ENCODE results near the gene CDY1B. TPM values are rescaled to one million over a fixed set of nuclear protein-coding genes. Genes with fewer than 3 reads are reported as not detected.
"Not testable (repeated sequence)": the region's sequence is repeated elsewhere in the genome, so short reads cannot be mapped to it uniquely, and the experiment has no call there.

CDY1B gene, protein sequence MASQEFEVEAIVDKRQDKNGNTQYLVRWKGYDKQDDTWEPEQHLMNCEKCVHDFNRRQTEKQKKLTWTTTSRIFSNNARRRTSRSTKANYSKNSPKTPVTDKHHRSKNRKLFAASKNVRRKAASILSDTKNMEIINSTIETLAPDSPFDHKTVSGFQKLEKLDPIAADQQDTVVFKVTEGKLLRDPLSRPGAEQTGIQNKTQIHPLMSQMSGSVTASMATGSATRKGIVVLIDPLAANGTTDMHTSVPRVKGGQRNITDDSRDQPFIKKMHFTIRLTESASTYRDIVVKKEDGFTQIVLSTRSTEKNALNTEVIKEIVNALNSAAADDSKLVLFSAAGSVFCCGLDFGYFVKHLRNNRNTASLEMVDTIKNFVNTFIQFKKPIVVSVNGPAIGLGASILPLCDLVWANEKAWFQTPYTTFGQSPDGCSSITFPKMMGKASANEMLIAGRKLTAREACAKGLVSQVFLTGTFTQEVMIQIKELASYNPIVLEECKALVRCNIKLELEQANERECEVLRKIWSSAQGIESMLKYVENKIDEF
- not detected for total RNA-seq

DNA sequence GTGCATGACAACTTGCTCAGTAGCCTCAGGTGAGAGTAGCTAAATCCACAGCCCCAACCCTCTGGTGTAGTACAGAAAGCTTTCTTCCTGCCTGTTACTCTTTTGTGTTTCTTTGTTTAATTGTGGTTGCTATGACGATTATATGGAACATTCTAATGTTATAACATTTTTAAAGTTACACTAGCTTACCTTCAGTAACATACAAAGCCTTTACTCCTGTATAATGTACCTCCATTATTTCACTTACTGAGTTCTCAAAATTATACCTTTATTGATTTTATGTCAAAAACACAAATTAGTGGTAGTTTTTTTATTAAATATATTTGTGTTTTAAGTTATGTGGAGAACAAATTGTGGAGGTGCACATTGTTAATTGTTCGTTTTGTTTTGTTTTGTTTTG lies at the start of gene CDY1B:
CDY1B (minus strand) TSS at position 101 of the 400 bp plus-strand sequence. CDS start 331 bp downstream, outside the sequence.
- H3K4me3 ChIP-seq; in situ Hi-C loops (cut with MboI; ENCODE audit: low pct_unique_long_range_greater_than_20kb in 2 of 9, low sequenced_read_pairs in 9 of 9, unreplicated experiment in 9 of 9); H3K4me1 ChIP-seq (replicated peaks in 1 of 2); ATAC-seq (replicated peaks in 6 of 8); H3K27ac ChIP-seq: not testable (repeated sequence)
- no CpG with 5 or more reads among the region's 2 CpGs for WGBS, 10 experiments

DNA sequence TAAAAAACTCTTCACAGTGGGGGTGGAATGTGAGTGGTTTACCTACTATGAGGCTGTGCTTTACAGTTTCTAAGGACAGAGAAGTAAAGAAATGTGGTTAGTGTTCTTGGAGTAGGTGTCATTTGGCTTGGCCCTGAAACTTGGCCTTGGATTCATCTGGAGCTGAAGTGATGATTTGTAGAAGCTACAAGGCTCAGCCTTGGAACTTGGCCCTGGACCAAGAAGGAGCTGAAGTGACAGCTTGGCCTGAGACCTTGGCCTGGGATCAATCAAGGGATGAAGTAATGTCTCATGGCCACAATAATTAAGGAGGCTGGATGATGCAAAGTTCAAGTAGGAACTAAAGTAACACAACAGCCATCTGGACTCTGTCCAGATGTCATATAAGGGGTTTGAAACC lies 1.7 kb upstream of the CDY1B start:
- H3K4me1 ChIP-seq (replicated peaks in 1 of 2); H3K4me3 ChIP-seq; H3K27ac ChIP-seq; ATAC-seq (replicated peaks in 6 of 8); in situ Hi-C loops (cut with MboI; ENCODE audit: low pct_unique_long_range_greater_than_20kb in 2 of 9, low sequenced_read_pairs in 9 of 9, unreplicated experiment in 9 of 9): not testable (repeated sequence)

DNA sequence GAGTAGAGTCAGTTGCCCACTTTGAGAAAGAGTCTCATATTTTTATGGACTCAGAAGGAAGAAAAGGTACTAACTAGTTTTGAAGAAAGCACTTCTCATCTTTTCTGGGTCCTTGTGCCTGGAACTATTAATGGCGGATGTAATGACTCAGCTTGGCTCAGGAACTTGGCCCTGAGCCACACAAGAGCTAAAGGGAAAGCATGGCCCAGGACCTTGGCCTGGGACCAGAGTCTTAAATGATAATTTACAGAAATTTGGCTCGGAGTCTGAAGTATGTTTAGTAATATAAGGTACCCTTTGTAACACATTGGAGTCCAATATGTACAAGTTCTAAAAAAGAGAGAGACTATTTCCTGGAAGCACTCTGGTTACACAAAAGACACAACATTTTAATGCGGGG lies 4.6 kb downstream of the CDY1B start:
- ATAC-seq (replicated peaks in 6 of 8); H3K27ac ChIP-seq; H3K4me3 ChIP-seq; in situ Hi-C loops (cut with MboI; ENCODE audit: low pct_unique_long_range_greater_than_20kb in 2 of 9, low sequenced_read_pairs in 9 of 9, unreplicated experiment in 9 of 9); H3K4me1 ChIP-seq (replicated peaks in 1 of 2): not testable (repeated sequence)
- WGBS, 10 experiments, result no CpG with 5 or more reads among the region's 3 CpGs

- H3K4me3 ChIP-seq; H3K27ac ChIP-seq; H3K4me1 ChIP-seq (replicated peaks in 1 of 2); in situ Hi-C loops (cut with MboI; ENCODE audit: low pct_unique_long_range_greater_than_20kb in 2 of 9, low sequenced_read_pairs in 9 of 9, unreplicated experiment in 9 of 9); ATAC-seq (replicated peaks in 6 of 8): not testable (repeated sequence)
- no CpG with 5 or more reads among the region's 4 CpGs for WGBS, 10 experiments
Observed at GRCh38 chrY:24039008-24039718, 8.7 kb downstream of the CDY1B start.

DNA sequence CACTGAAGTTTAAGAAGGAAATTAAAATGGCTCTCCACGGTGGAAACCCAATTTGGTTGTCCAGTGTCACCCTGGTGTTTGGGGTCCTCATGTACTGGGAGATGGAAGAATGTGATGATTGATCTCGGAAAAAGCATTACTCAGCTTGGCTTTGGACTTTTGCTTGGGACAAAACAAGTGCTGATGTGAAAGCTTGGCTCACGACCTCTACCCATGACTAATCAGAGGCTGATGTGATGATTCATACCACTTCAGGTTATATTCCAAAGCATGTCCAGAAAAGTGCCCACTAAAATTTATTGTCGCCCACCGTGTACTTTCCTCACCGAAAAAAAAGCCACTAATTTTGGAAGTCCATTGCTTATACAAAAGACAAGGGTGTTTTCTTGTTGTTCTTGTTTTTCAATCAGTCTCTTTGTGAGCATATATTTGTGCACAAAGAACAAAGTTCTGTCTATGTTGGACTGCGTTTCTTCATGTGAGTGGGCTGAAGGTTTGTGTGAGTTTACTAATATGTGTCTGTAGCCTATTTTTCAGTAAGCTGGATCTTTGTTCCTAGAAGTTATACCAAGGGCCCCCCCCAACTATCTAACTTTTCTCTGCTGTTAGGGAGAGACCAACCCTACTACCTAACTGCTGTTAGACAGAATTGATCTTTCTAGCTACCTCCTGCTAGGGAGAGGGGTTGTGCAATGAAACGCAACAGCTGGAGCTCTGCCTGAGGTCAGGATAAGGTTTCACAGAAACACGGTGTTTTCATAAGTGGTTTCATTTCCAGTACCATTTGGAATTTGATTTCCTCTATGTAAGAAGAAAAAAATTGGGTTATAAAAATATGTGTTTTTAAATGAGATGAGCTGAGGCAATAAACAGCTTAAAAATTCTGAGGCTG lies 21.4 kb downstream of the CDY1B start:
- H3K27ac ChIP-seq; ATAC-seq (replicated peaks in 6 of 8); in situ Hi-C loops (cut with MboI; ENCODE audit: low pct_unique_long_range_greater_than_20kb in 2 of 9, low sequenced_read_pairs in 9 of 9, unreplicated experiment in 9 of 9); H3K4me3 ChIP-seq; H3K4me1 ChIP-seq (replicated peaks in 1 of 2): not testable (repeated sequence)
- no CpG with 5 or more reads among the region's 9 CpGs for WGBS, 10 experiments

Measured in motor neuron (in vitro differentiated cells).